Thyroid gland (tissue), 4 donors: ENCODE data around the gene SWT1. TPM values are rescaled to one million over a fixed set of nuclear protein-coding genes. Genes with fewer than 3 reads are reported as not detected.

ENCODE experiments used
- DNase-seq, 2 donors: peaks; one replicate each; pipeline ENCODE4 v3.0.0-alpha.2; 2019
- H3K27ac ChIP-seq, 3 donors: fragments of 200-600 bp; sonication (generic); 1 replicate in 2 of 3; 2 replicates in 1 of 3; pipeline ENCODE4 v1.5.1; 2016 to 2019; ENCODE audit warnings: mild to moderate bottlenecking in 1 of 3, moderate library complexity in 1 of 3
- H3K27me3 ChIP-seq: fragments of 200-600 bp; sonication (generic); one replicate; pipeline ENCODE4 v1.5.1; 2019
- H3K36me3 ChIP-seq, 2 donors: fragments of 200-600 bp; sonication (generic); one replicate each; pipeline ENCODE4 v1.5.1; 2016 to 2019
- H3K4me1 ChIP-seq, 2 donors: fragments of 200-600 bp; sonication (generic); one replicate each; pipeline ENCODE4 v1.5.1; 2017 to 2019
- H3K4me3 ChIP-seq, 3 donors: fragments of 200-600 bp; sonication (generic); replicated peaks in 1 of 3; 1 replicate in 2 of 3; 2 replicates in 1 of 3; pipeline ENCODE4 v1.5.1; 2016; ENCODE audit warnings: mild to moderate bottlenecking in 1 of 3
- H3K9me3 ChIP-seq: fragments of 200-600 bp; sonication (generic); one replicate; pipeline ENCODE4 v1.5.1; 2017
- CTCF ChIP-seq, 6 experiments: fragments of 200-600 bp in 3 of 6; fragments of 450-650 bp in 3 of 6; sonication (generic) in 3 of 6; IDR thresholded peaks; one replicate each; pipeline ENCODE4 v1.5.1; 2016 to 2019; ENCODE audit warnings: antibody characterized with exemption in 6 of 6, mild to moderate bottlenecking in 2 of 6, inconsistent platforms in 1 of 6, moderate library complexity in 1 of 6
- POLR2A ChIP-seq, 2 donors: fragments of 450-650 bp; IDR thresholded peaks; one replicate each; pipeline ENCODE4 v1.6.1; 2017; ENCODE audit warnings: antibody characterized with exemption in 2 of 2, mild to moderate bottlenecking in 2 of 2, moderate library complexity in 1 of 2
- WGBS, 2 donors: methylation state at CpG; one replicate each; pipeline ENCODE4 v1.1.5; 2017; 5-methylcytosine and 5-hydroxymethylcytosine counted together
- intact Hi-C: fragments of 100-400 bp; cut with DNase I; formaldehyde crosslinking; loops from one replicate; pipeline ENCODE4 v1.15.1; 2023
- total RNA-seq, 4 donors: library from RNA; depleted of rRNA; stranded (reverse); fragments of >200 nt; gene quantifications; one replicate each; pipeline ENCODE4 v1.2.3, GENCODE V29; 2016

SWT1 gene
- total RNA-seq, 4 donors from 2014 or later = 9.4 to 13.4 (median 11.4) TPM

GRCh38 chr1:185291652-185292051, 134.7 kb downstream of the SWT1 start:
- TF ChIP-seq CTCF (IDR thresholded peaks at IDR 0.05) (no peak), POLR2A (IDR thresholded peaks at IDR 0.05) (no peak)
- Histone ChIP-seq H3K27me3 (no peaks in the 10 kb centered on the region), H3K27ac (no peak overlapping the region), H3K4me1 (no peaks in the 10 kb centered on the region), H3K9me3 (no peaks in the 10 kb centered on the region), H3K36me3 (peaks cover 8 to 10% of the 10 kb centered on the region in 2 donors), H3K4me3 (no peak overlapping the region)
- intact Hi-C loops = no loop called here
- 91 to 100% methylated on average over 1 of the region's 1 CpG for WGBS, 2 donors
- DNase-seq = no peak

- H3K4me1 ChIP-seq = no peaks in the 10 kb centered on the region
- DNase-seq = no peak
- no peaks in the 10 kb centered on the region for H3K27me3 ChIP-seq
- no peaks in the 10 kb centered on the region for H3K9me3 ChIP-seq
- no peak overlapping the region for H3K4me3 ChIP-seq
- WGBS, 2 donors = 90% methylated on average over 5 of the region's 5 CpGs
- intact Hi-C loops = no loop called here
- TF ChIP-seq CTCF (IDR thresholded peaks at IDR 0.05) (no peak), POLR2A (IDR thresholded peaks at IDR 0.05) (no peak)
- peaks cover 13 to 14% of the 10 kb centered on the region in 2 donors for H3K36me3 ChIP-seq
- no peak overlapping the region for H3K27ac ChIP-seq
These were observed 135.3 kb downstream of the SWT1 start for GRCh38 chr1:185292237-185292636.

- TF ChIP-seq CTCF (IDR thresholded peaks at IDR 0.05) (no peak), POLR2A (IDR thresholded peaks at IDR 0.05) (no peak)
- WGBS, 2 donors = 97 to 98% methylated on average over 1 of the region's 1 CpG
- H3K4me3 ChIP-seq = no peak overlapping the region
- DNase-seq = no peak
- H3K27me3 ChIP-seq = no peaks in the 10 kb centered on the region
- intact Hi-C loops = no loop called here
- no peaks in the 10 kb centered on the region for H3K9me3 ChIP-seq
- H3K27ac ChIP-seq = no peak overlapping the region
- no peaks in the 10 kb centered on the region for H3K4me1 ChIP-seq
- H3K36me3 ChIP-seq = peaks cover 29 to 31% of the 10 kb centered on the region in 2 donors
These were observed 137.1 kb downstream of the SWT1 start for GRCh38 chr1:185293967-185294542.

GRCh38 chr1:185295091-185295490, 138.1 kb downstream of the SWT1 start:
- H3K27me3 ChIP-seq = no peaks in the 10 kb centered on the region
- DNase-seq = no peak
- no peaks in the 10 kb centered on the region for H3K4me1 ChIP-seq
- intact Hi-C loops = no loop called here
- H3K4me3 ChIP-seq = no peak overlapping the region
- peaks cover 34 to 41% of the 10 kb centered on the region in 2 donors for H3K36me3 ChIP-seq
- H3K9me3 ChIP-seq = no peaks in the 10 kb centered on the region
- TF ChIP-seq POLR2A (IDR thresholded peaks at IDR 0.05) (no peak), CTCF (IDR thresholded peaks at IDR 0.05) (no peak)
- no peak overlapping the region for H3K27ac ChIP-seq

GRCh38 chr1:185297982-185298381, 141.0 kb downstream of the SWT1 start:
- Histone ChIP-seq H3K9me3 (no peaks in the 10 kb centered on the region), H3K4me1 (no peaks in the 10 kb centered on the region), H3K4me3 (no peak overlapping the region), H3K27ac (no peak overlapping the region), H3K27me3 (no peaks in the 10 kb centered on the region), H3K36me3 (peaks cover 46 to 54% of the 10 kb centered on the region in 2 donors)
- DNase-seq = no peak
- TF ChIP-seq POLR2A (IDR thresholded peaks at IDR 0.05) (no peak), CTCF (IDR thresholded peaks at IDR 0.05) (no peak)
- WGBS, 2 donors = 95 to 98% methylated on average over 2 of the region's 2 CpGs
- intact Hi-C loops = no loop called here
